HepG2 (cell line): ENCODE results near the gene FAM180A. TPM values are rescaled to one million over a fixed set of nuclear protein-coding genes. Genes with fewer than 3 reads are reported as not detected.

Experiments used
- ATAC-seq: fragments of 200-7000 bp; cut with Tn5 transposase; 3 replicates; pipeline ENCODE4 v1.9.1; 2020; ENCODE audit warnings: mild to moderate bottlenecking, moderate library complexity
- BruUV-seq: library from RNA; stranded (reverse); fragments of 400-500 nt; replicated peaks from 2 replicates; lab custom pipeline; 2021; lab: Mats Ljungman, UMichigan
- CTCF ChIA-PET: fragments of 300-600 bp; formaldehyde crosslinking; extraction: SDS; loops from one replicate; lab custom pipeline; 2021; ENCODE audit warnings: low total read pairs, inconsistent platforms, low intra/inter-chr PET ratio; lab: Yijun Ruan, JAX
- POLR2A ChIA-PET: fragments of 350-600 bp; sonication (Branson Sonifier 250); formaldehyde crosslinking; loops from one replicate; lab custom pipeline; 2020; ENCODE audit warnings: antibody characterized with exemption, inconsistent platforms; lab: Yijun Ruan, JAX
- DNase-seq: peaks from one replicate; pipeline ENCODE4 v3.0.0-alpha.2; 2015; ENCODE audit warnings: low spot score
- FAIRE-seq: peaks from 3 replicates; lab custom pipeline; 2011; peaks lifted over from hg19 to GRCh38; lab: Jason Lieb, UNC
- H2AFZ ChIP-seq: one replicate; pipeline ENCODE4 v1.6.1; 2011; ENCODE audit warnings: low read length, inconsistent platforms
- H3K27ac ChIP-seq: fragments of 300-600 bp; 3 replicates; pipeline ENCODE4 v1.8.0; 2011; ENCODE audit warnings: mixed run types, mild to moderate bottlenecking, mixed read lengths, low read length, inconsistent platforms; ENCODE audit not compliant: insufficient read depth; ENCODE audit errors: extremely low read length
- H3K27me3 ChIP-seq, 2 experiments: fragments of 200-600 bp in 1 of 2; 2 replicates in 1 of 2; 3 replicates in 1 of 2; pipeline versions ENCODE4 v1.6.0 to v1.8.0; 2011; ENCODE audit warnings: low read length in 2 of 2, mild to moderate bottlenecking in 2 of 2, moderate library complexity in 2 of 2, inconsistent platforms in 1 of 2; ENCODE audit not compliant: insufficient read depth in 2 of 2, control insufficient read depth in 1 of 2
- H3K36me3 ChIP-seq, 2 experiments: fragments of 200-600 bp in 1 of 2; replicated peaks in 1 of 2; 2 replicates in 1 of 2; 3 replicates in 1 of 2; pipeline versions ENCODE4 v1.5.1 to v1.8.0; 2011; ENCODE audit warnings: low read length in 2 of 2, inconsistent platforms in 1 of 2; ENCODE audit not compliant: insufficient read depth in 2 of 2, control insufficient read depth in 1 of 2
- H3K4me1 ChIP-seq: 2 replicates; pipeline ENCODE4 v1.5.1; 2012; ENCODE audit warnings: low read length, inconsistent platforms; ENCODE audit not compliant: insufficient read depth
- H3K4me2 ChIP-seq: 2 replicates; pipeline ENCODE4 v1.6.0; 2011; ENCODE audit warnings: low read depth, low read length, inconsistent platforms
- H3K4me3 ChIP-seq, 3 experiments: fragments of 200-600 bp in 1 of 3; sonication (generic), shearing (Covaris generic) in 1 of 3; replicated peaks in 1 of 3; 2 replicates each; pipeline ENCODE4 v1.5.1; 2011 to 2016; ENCODE audit warnings: low read length in 3 of 3, inconsistent platforms in 2 of 3, low read depth in 2 of 3, mild to moderate bottlenecking in 2 of 3, control low read depth in 1 of 3, mixed read lengths in 1 of 3; ENCODE audit not compliant: insufficient read depth in 1 of 3
- H3K79me2 ChIP-seq: one replicate; pipeline ENCODE4 v1.6.1; 2011; ENCODE audit warnings: low read length, inconsistent platforms; ENCODE audit not compliant: insufficient read depth
- H3K9ac ChIP-seq: 2 replicates; pipeline ENCODE4 v1.6.0; 2011; ENCODE audit warnings: mild to moderate bottlenecking, low read depth, low read length, inconsistent platforms; ENCODE audit not compliant: insufficient read depth
- H3K9me3 ChIP-seq: 2 replicates; pipeline ENCODE4 v1.5.1; 2012; ENCODE audit warnings: mild to moderate bottlenecking, low read length
- H4K20me1 ChIP-seq: 2 replicates; pipeline ENCODE4 v1.6.0; 2011; ENCODE audit warnings: inconsistent platforms, mild to moderate bottlenecking, low read length, moderate library complexity; ENCODE audit not compliant: insufficient read depth
- SKI ChIP-seq: fragments of 450-650 bp; IDR thresholded peaks from one replicate; pipeline ENCODE4 v1.6.1; 2018; ENCODE audit warnings: mild to moderate bottlenecking; ENCODE audit not compliant: partially characterized antibody
- ZNF414 ChIP-seq: sonication (generic); formaldehyde crosslinking; IDR thresholded peaks from 2 replicates; pipeline ENCODE4 v1.5.0; 2020; ENCODE audit warnings: missing genetic modification reagents
- ZNF432 ChIP-seq: sonication (generic); formaldehyde crosslinking; IDR thresholded peaks from 2 replicates; pipeline ENCODE4 v1.5.0; 2020; ENCODE audit warnings: missing genetic modification reagents, mild to moderate bottlenecking, borderline replicate concordance
- ZNF556 ChIP-seq: sonication (generic); formaldehyde crosslinking; IDR thresholded peaks from 2 replicates; pipeline ENCODE4 v1.4.0; 2020; ENCODE audit warnings: mild to moderate bottlenecking, missing genetic modification reagents, borderline replicate concordance
- ZSCAN31 ChIP-seq: sonication (generic); formaldehyde crosslinking; IDR thresholded peaks from 2 replicates; pipeline ENCODE4 v1.5.0; 2020; ENCODE audit warnings: low read depth, mild to moderate bottlenecking, missing genetic modification reagents
- WGBS: methylation state at CpG from one replicate; pipeline ENCODE4 v1.1.6; 2017; ENCODE audit warnings: low lambda C conversion rate; 5-methylcytosine and 5-hydroxymethylcytosine counted together
- in situ Hi-C: cut with HindIII; loops from 2 replicates; pipeline ENCODE4 v1.10.0; 2017; ENCODE audit warnings: low pct_unique_long_range_greater_than_20kb; ENCODE audit not compliant: extremely low pct_ligation_motif_present
- intact Hi-C: fragments of 100-400 bp; cut with micrococcal nuclease; formaldehyde crosslinking; loops from one replicate; pipeline ENCODE4 v1.10.0; 2022; ENCODE audit not compliant: unreplicated experiment
- polyA plus RNA-seq, 8 experiments: library from polyadenylated mRNA; depleted of rRNA in 3 of 8; stranded (reverse) in 7 of 8; unstranded in 1 of 8; fragments of >200 nt; fragmentation: Illumina TruSeq in 4 of 8; extraction: Trizol in 4 of 8; gene quantifications; 2 replicates each; pipeline versions ENCODE4 v1.2.1 to v1.2.3, GENCODE V29; 2011 to 2016; ENCODE audit warnings: low read depth in 4 of 8, missing spikeins in 1 of 8, mixed read lengths in 1 of 8; ENCODE audit not compliant: insufficient read depth in 1 of 8
- total RNA-seq, 5 experiments: library from RNA; depleted of rRNA; stranded (reverse); fragments of >200 nt; fragmentation: Illumina TruSeq; extraction: Trizol; gene quantifications; 2 replicates each; pipeline ENCODE4 v1.2.3, GENCODE V29; 2016; ENCODE audit warnings: low read depth in 1 of 5

Gene FAM180A
- total and polyA plus RNA-seq, 2 of the 13 experiments (the other 11 are each of a cell fraction or from before 2014, with no cell fraction given), result not detected

DNA sequence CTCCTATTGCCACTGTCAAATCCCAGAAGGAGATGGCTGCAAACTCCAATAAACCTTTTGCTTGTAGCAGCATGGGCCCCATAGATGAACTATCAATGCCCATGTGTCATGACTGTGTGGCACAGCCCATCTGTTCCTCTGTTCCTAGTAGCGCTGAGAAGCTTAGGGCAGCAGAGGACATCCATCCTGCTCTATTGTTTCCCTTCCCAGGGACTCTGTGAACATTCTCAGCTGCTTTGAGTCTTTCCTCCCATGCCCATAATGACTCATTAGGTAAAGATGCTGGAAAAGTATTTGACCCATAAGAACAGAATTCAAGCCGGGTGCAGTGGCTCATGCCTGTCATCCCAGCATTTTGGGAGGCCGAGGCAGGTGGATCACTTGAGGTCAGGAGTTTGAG, 58.0 kb downstream of the FAM180A start:
- BruUV-seq, result no TSS peak
- Histone ChIP-seq H3K4me3 (no peak overlapping the region), H3K27ac (no peak overlapping the region), H3K9ac (no peak overlapping the region), H3K4me1 (peaks cover 8% of the 10 kb centered on the region; the same call in 1 of the 2 replicates), H2AFZ (no peak overlapping the region), H4K20me1 (no peaks in the 10 kb centered on the region), H3K27me3 (no peaks in the 10 kb centered on the region), H3K4me2 (no peak overlapping the region), H3K9me3 (no peaks in the 10 kb centered on the region), H3K79me2 (no peaks in the 10 kb centered on the region), H3K36me3 (no peaks in the 10 kb centered on the region)
- in situ Hi-C loops, result no loop called here
- 89% methylated on average over 3 of the region's 3 CpGs for WGBS
- intact Hi-C loops, result no loop called here
- no peak for FAIRE-seq
- ChIA-PET POLR2A (no interaction called here), CTCF (no interaction called here)
- TF ChIP-seq SKI (no peak), ZNF432 (no peak)
- ATAC-seq, result no peak
- DNase-seq, result no peak

- no peak for FAIRE-seq
- POLR2A ChIA-PET, result no interaction called here
These were observed 61.1 kb downstream of the FAM180A start for GRCh38 chr7:135687466-135687865.

More at GRCh38 chr7:135687466-135687865, 61.1 kb downstream of the FAM180A start:
- Histone ChIP-seq H3K4me3 (no peak overlapping the region), H3K79me2 (no peaks in the 10 kb centered on the region), H3K9me3 (no peaks in the 10 kb centered on the region), H3K36me3 (no peaks in the 10 kb centered on the region), H3K4me2 (no peak overlapping the region), H2AFZ (no peak overlapping the region), H3K27ac (no peak overlapping the region), H3K27me3 (no peaks in the 10 kb centered on the region), H3K4me1 (no peaks in the 10 kb centered on the region), H4K20me1 (no peaks in the 10 kb centered on the region), H3K9ac (no peak overlapping the region)
- no TSS peak for BruUV-seq
- DNase-seq, result no peak
- in situ Hi-C loops, result no loop called here
- no peak for ATAC-seq
- CTCF ChIA-PET, result no interaction called here
- TF ChIP-seq ZSCAN31, result no peak
- no peak for TF ChIP-seq ZNF556 (CRISPR knock-in tag)
- TF ChIP-seq ZNF414 (CRISPR knock-in tag), result no peak
- intact Hi-C loops, result no loop called here
- WGBS, result 50% methylated on average over 1 of the region's 1 CpG
